ENCODE results near the gene TARS3.

Gene TARS3

DNA sequence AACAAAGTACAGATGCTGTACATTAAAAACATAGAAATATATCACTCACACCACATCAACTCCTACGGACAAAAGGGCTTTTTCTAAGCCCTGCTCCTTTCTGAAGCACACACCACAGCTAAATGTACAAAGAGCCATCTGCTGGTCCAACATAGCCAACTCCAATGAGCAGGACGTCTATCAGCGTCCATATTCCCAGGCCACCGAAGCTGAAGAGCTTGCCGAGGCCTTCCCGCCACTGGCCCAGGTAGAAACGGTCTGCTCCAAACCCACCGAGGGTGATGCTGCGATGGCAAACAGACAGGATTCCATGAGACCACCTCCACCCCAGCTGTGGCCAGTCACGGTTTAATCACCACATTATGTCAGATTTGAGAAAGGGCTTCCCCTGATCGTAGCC, 81.9 kb downstream of the TARS3 start:
- no peak overlapping the region for H3K4me3 ChIP-seq (ENCODE audit: low read length in 2 of 2)
- H2BK15ac ChIP-seq (ENCODE audit: low read length) = no peak overlapping the region

DNA sequence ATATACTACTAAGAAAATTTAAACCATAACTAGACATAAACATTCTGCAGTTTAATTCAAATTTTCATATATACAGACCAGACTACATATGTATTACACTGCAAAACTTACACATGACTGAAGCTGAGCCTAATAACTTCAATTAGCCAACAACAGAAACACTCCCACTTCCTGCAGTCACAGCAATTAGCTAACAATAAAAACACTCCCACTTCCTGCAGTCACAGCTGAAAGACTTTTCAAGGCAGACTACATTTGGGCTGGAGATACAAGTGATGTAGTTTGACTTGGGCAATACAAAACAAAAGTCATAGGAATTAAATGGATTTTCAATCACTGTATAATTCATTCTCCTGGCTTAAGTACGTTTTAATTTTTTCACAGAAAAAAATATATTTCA, 82.4 kb downstream of the TARS3 start:
- no peak overlapping the region for H3K27ac ChIP-seq (replicated peaks; ENCODE audit: low read length)
- no peaks in the 10 kb centered on the region for H3K27me3 ChIP-seq (ENCODE audit: control insufficient read depth in 3 of 3, insufficient read depth in 3 of 3, low read depth in 1 of 3, low read length in 3 of 3)
- no peak overlapping the region for H4K8ac ChIP-seq (ENCODE audit: low read depth, low read length)

More for the DNA sequence above, 81.9 kb downstream of the TARS3 start:
- H3K23ac ChIP-seq (ENCODE audit: low read depth, low read length, poor library complexity) = peak overlapping the region; percentile 83
- no peak overlapping the region for H3K18ac ChIP-seq (ENCODE audit: low read length)
- H3K14ac ChIP-seq (ENCODE audit: low read length) = no peak overlapping the region
- H3K36me3 ChIP-seq (replicated peaks in 1 of 2; ENCODE audit: control insufficient read depth in 2 of 2, insufficient read depth in 2 of 2, low read length in 2 of 2) = peaks cover 25 to 81% of the 10 kb centered on the region in 2 donors
- no peak overlapping the region for H2BK12ac ChIP-seq (ENCODE audit: low read length)
- H3K9me3 ChIP-seq (replicated peaks in 1 of 2; ENCODE audit: control insufficient read depth in 2 of 2, insufficient read depth in 1 of 2, low read depth in 1 of 2, low read length in 2 of 2) = peaks cover 0 to 3% of the 10 kb centered on the region in 2 donors
- no peak overlapping the region for H2BK5ac ChIP-seq (ENCODE audit: low read length)
- peak overlapping the region; percentile 57 for H3K27ac ChIP-seq (replicated peaks; ENCODE audit: low read length)
- no peak overlapping the region for H4K8ac ChIP-seq (ENCODE audit: low read depth, low read length)
- peak overlapping the region; percentile 67 for H3K9ac ChIP-seq (ENCODE audit: low read depth, low read length, poor library complexity)
- no peak overlapping the region for H4K91ac ChIP-seq (ENCODE audit: low read depth, low read length, poor library complexity)
- peaks cover 3% of the 10 kb centered on the region for H3K79me1 ChIP-seq (ENCODE audit: low read depth, low read length)
- no peak overlapping the region for H2AK5ac ChIP-seq (ENCODE audit: low read depth, low read length)
- H3K27me3 ChIP-seq (ENCODE audit: control insufficient read depth in 3 of 3, insufficient read depth in 3 of 3, low read depth in 1 of 3, low read length in 3 of 3) = no peaks in the 10 kb centered on the region
- WGBS, 2 donors (ENCODE audit: extremely low coverage in 2 of 2, insufficient read length in 2 of 2, insufficient replicate concordance in 1 of 2) = no CpG with 5 or more reads among the region's 11 CpGs
- H2AFZ ChIP-seq (ENCODE audit: low read length) = no peak overlapping the region
- H3K4ac ChIP-seq (ENCODE audit: low read length) = no peak overlapping the region
- no peak overlapping the region for H3K4me2 ChIP-seq (ENCODE audit: insufficient read depth, low read length, poor library complexity, severe bottlenecking)
- peaks cover 0 to 4% of the 10 kb centered on the region in 2 donors for H3K4me1 ChIP-seq (ENCODE audit: control insufficient read depth in 2 of 2, insufficient read depth in 1 of 2, low read depth in 1 of 2, low read length in 2 of 2)
- no peak overlapping the region for H2BK120ac ChIP-seq (ENCODE audit: low read depth, low read length)
- DNase-seq (ENCODE audit: low spot score) = no peak

DNA sequence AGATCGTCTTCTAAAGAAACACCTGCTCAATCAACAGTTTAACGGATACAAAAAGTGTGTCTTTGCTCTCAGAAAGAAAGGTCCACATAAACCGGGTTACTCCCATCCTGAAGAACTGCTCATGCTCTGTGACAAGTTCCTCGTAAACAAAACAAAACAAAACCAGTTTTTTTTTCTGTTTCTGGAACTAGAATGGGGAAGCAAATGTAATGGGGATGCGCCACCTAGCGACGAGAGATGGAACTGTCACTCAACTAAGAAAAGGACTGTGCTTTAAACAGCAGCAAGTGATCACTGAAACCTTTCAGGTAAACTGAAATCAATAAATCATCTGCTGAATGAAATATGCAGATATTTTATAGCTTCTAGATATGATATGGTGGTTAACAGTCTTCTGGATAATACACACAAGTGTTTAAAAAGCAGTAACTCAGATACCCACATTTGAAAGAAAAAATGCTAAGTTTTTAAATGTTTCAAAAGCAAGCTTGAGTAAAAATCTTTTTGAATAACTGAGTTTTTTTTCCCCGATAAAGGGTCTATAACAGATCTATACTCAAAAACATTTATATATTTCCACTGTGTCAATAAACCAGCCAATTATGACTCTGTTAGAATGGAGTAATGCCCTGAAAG, 83.0 kb downstream of the TARS3 start:
- Histone ChIP-seq H2AK5ac (ENCODE audit: low read depth, low read length) (no peak overlapping the region), H3K27ac (replicated peaks; ENCODE audit: low read length) (no peak overlapping the region), H3K23ac (ENCODE audit: low read depth, low read length, poor library complexity) (no peak overlapping the region), H2BK120ac (ENCODE audit: low read depth, low read length) (no peak overlapping the region), H2BK12ac (ENCODE audit: low read length) (no peak overlapping the region), H3K9me3 (replicated peaks in 1 of 2; ENCODE audit: control insufficient read depth in 2 of 2, insufficient read depth in 1 of 2, low read depth in 1 of 2, low read length in 2 of 2) (peaks cover 0 to 1% of the 10 kb centered on the region in 2 donors), H3K36me3 (replicated peaks in 1 of 2; ENCODE audit: control insufficient read depth in 2 of 2, insufficient read depth in 2 of 2, low read length in 2 of 2) (peaks cover 19 to 73% of the 10 kb centered on the region in 2 donors), H3K9ac (ENCODE audit: low read depth, low read length, poor library complexity) (no peak overlapping the region), H3K4me3 (ENCODE audit: low read length in 2 of 2) (no peak overlapping the region), H2BK15ac (ENCODE audit: low read length) (no peak overlapping the region), H3K18ac (ENCODE audit: low read length) (no peak overlapping the region), H3K4me2 (ENCODE audit: insufficient read depth, low read length, poor library complexity, severe bottlenecking) (no peak overlapping the region), H3K79me1 (ENCODE audit: low read depth, low read length) (no peaks in the 10 kb centered on the region), H4K8ac (ENCODE audit: low read depth, low read length) (no peak overlapping the region), H3K4me1 (ENCODE audit: control insufficient read depth in 2 of 2, insufficient read depth in 1 of 2, low read depth in 1 of 2, low read length in 2 of 2) (peaks cover 0 to 5% of the 10 kb centered on the region in 2 donors), H3K14ac (ENCODE audit: low read length) (no peak overlapping the region), H2BK5ac (ENCODE audit: low read length) (no peak overlapping the region), H3K27me3 (ENCODE audit: control insufficient read depth in 3 of 3, insufficient read depth in 3 of 3, low read depth in 1 of 3, low read length in 3 of 3) (no peaks in the 10 kb centered on the region), H4K91ac (ENCODE audit: low read depth, low read length, poor library complexity) (no peak overlapping the region), H2AFZ (ENCODE audit: low read length) (no peak overlapping the region), H3K4ac (ENCODE audit: low read length) (no peak overlapping the region)
- DNase-seq (ENCODE audit: low spot score) = peak; percentile 77
- no CpG with 5 or more reads among the region's 8 CpGs for WGBS, 2 donors (ENCODE audit: extremely low coverage in 2 of 2, insufficient read length in 2 of 2, insufficient replicate concordance in 1 of 2)

More for the DNA sequence above, 82.4 kb downstream of the TARS3 start:
- H4K91ac ChIP-seq (ENCODE audit: low read depth, low read length, poor library complexity) = no peak overlapping the region
- H3K36me3 ChIP-seq (replicated peaks in 1 of 2; ENCODE audit: control insufficient read depth in 2 of 2, insufficient read depth in 2 of 2, low read length in 2 of 2) = peaks cover 22 to 76% of the 10 kb centered on the region in 2 donors
- H3K14ac ChIP-seq (ENCODE audit: low read length) = no peak overlapping the region
- no peak for DNase-seq (ENCODE audit: low spot score)
- no peak overlapping the region for H3K18ac ChIP-seq (ENCODE audit: low read length)
- H2AK5ac ChIP-seq (ENCODE audit: low read depth, low read length) = no peak overlapping the region
- H3K4me2 ChIP-seq (ENCODE audit: insufficient read depth, low read length, poor library complexity, severe bottlenecking) = no peak overlapping the region
- H2AFZ ChIP-seq (ENCODE audit: low read length) = no peak overlapping the region
- no CpG with 5 or more reads among the region's 1 CpG for WGBS, 2 donors (ENCODE audit: extremely low coverage in 2 of 2, insufficient read length in 2 of 2, insufficient replicate concordance in 1 of 2)
- no peak overlapping the region for H3K4me3 ChIP-seq (ENCODE audit: low read length in 2 of 2)
- H3K79me1 ChIP-seq (ENCODE audit: low read depth, low read length) = no peaks in the 10 kb centered on the region
- no peak overlapping the region for H2BK120ac ChIP-seq (ENCODE audit: low read depth, low read length)
- H3K9ac ChIP-seq (ENCODE audit: low read depth, low read length, poor library complexity) = no peak overlapping the region
- H2BK15ac ChIP-seq (ENCODE audit: low read length) = no peak overlapping the region
- no peak overlapping the region for H3K4ac ChIP-seq (ENCODE audit: low read length)
- no peak overlapping the region for H2BK5ac ChIP-seq (ENCODE audit: low read length)
- no peak overlapping the region for H3K23ac ChIP-seq (ENCODE audit: low read depth, low read length, poor library complexity)
- peaks cover 0 to 1% of the 10 kb centered on the region in 2 donors for H3K9me3 ChIP-seq (replicated peaks in 1 of 2; ENCODE audit: control insufficient read depth in 2 of 2, insufficient read depth in 1 of 2, low read depth in 1 of 2, low read length in 2 of 2)
- no peak overlapping the region for H2BK12ac ChIP-seq (ENCODE audit: low read length)
- peaks cover 0 to 4% of the 10 kb centered on the region in 2 donors for H3K4me1 ChIP-seq (ENCODE audit: control insufficient read depth in 2 of 2, insufficient read depth in 1 of 2, low read depth in 1 of 2, low read length in 2 of 2)

DNA sequence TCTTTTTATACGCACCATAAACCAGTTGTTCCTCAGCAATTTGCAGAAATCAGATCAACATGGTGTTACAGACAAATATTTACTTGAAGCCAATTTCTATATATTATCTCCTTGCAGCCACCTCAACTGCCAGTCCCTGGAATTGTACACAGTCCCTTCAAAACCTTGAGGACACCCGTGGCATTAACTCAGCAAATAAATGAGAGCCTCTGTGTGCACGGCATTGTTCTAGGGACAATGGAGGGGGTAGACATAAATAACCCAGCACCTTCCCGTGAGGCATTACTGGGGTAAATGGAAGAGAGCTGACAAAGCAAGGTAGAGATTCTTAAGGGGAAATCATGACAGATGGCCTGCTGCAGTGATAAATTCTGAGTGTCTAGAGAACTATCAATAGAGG, 84.6 kb downstream of the TARS3 start:
- H3K4me3 ChIP-seq (ENCODE audit: low read length in 2 of 2) = no peak overlapping the region
- DNase-seq (ENCODE audit: low spot score) = no peak
- H3K27ac ChIP-seq (replicated peaks; ENCODE audit: low read length) = no peak overlapping the region
- peaks cover 0 to 5% of the 10 kb centered on the region in 2 donors for H3K4me1 ChIP-seq (ENCODE audit: control insufficient read depth in 2 of 2, insufficient read depth in 1 of 2, low read depth in 1 of 2, low read length in 2 of 2)
- no peak overlapping the region for H2BK5ac ChIP-seq (ENCODE audit: low read length)
- no CpG with 5 or more reads among the region's 4 CpGs for WGBS, 2 donors (ENCODE audit: extremely low coverage in 2 of 2, insufficient read length in 2 of 2, insufficient replicate concordance in 1 of 2)
- no peaks in the 10 kb centered on the region for H3K79me1 ChIP-seq (ENCODE audit: low read depth, low read length)
- H3K18ac ChIP-seq (ENCODE audit: low read length) = no peak overlapping the region
- H2BK120ac ChIP-seq (ENCODE audit: low read depth, low read length) = no peak overlapping the region
- H3K36me3 ChIP-seq (replicated peaks in 1 of 2; ENCODE audit: control insufficient read depth in 2 of 2, insufficient read depth in 2 of 2, low read length in 2 of 2) = peaks cover 11 to 57% of the 10 kb centered on the region in 2 donors
- no peak overlapping the region for H3K9ac ChIP-seq (ENCODE audit: low read depth, low read length, poor library complexity)
- peaks cover 0 to 1% of the 10 kb centered on the region in 2 donors for H3K9me3 ChIP-seq (replicated peaks in 1 of 2; ENCODE audit: control insufficient read depth in 2 of 2, insufficient read depth in 1 of 2, low read depth in 1 of 2, low read length in 2 of 2)
- no peak overlapping the region for H2AK5ac ChIP-seq (ENCODE audit: low read depth, low read length)
- H3K4me2 ChIP-seq (ENCODE audit: insufficient read depth, low read length, poor library complexity, severe bottlenecking) = no peak overlapping the region
- H3K4ac ChIP-seq (ENCODE audit: low read length) = no peak overlapping the region
- no peak overlapping the region for H2BK15ac ChIP-seq (ENCODE audit: low read length)
- no peak overlapping the region for H4K91ac ChIP-seq (ENCODE audit: low read depth, low read length, poor library complexity)
- no peak overlapping the region for H2BK12ac ChIP-seq (ENCODE audit: low read length)
- H3K27me3 ChIP-seq (ENCODE audit: control insufficient read depth in 3 of 3, insufficient read depth in 3 of 3, low read depth in 1 of 3, low read length in 3 of 3) = no peaks in the 10 kb centered on the region
- H4K8ac ChIP-seq (ENCODE audit: low read depth, low read length) = no peak overlapping the region
- H3K23ac ChIP-seq (ENCODE audit: low read depth, low read length, poor library complexity) = no peak overlapping the region
- H3K14ac ChIP-seq (ENCODE audit: low read length) = no peak overlapping the region
- H2AFZ ChIP-seq (ENCODE audit: low read length) = no peak overlapping the region
